Caco-2 (cell line): Measurements from ENCODE around the gene SLC46A1. TPM values are rescaled to one million over a fixed set of nuclear protein-coding genes. Genes with fewer than 3 reads are reported as not detected.

ENCODE experiments used
- BruUV-seq: library from RNA; stranded (reverse); fragments of 400-500 nt; replicated peaks from 2 replicates; lab custom pipeline; 2021; lab: Mats Ljungman, UMichigan
- CTCF ChIA-PET: fragments of 300-600 bp; sonication (Branson Sonifier 250); formaldehyde crosslinking; loops from one replicate; lab custom pipeline; 2022; ENCODE audit warnings: antibody characterized with exemption; lab: Charles Lee
- POLR2A ChIA-PET: fragments of 300-600 bp; sonication (Branson Sonifier 250); formaldehyde crosslinking; loops from one replicate; lab custom pipeline; 2022; ENCODE audit warnings: antibody characterized with exemption; lab: Charles Lee
- DNase-seq, 2 experiments: peaks; one replicate each; pipeline versions ENCODE4 v3.0.0 to v3.0.0-alpha.2; 2020 to 2022
- H3K27me3 ChIP-seq: replicated peaks from 2 replicates; pipeline ENCODE4 v1.6.0; 2011; ENCODE audit warnings: low read length; ENCODE audit not compliant: control insufficient read depth, insufficient read depth
- H3K36me3 ChIP-seq: 2 replicates; pipeline ENCODE4 v1.5.1; 2011; ENCODE audit warnings: low read length; ENCODE audit not compliant: control insufficient read depth, insufficient read depth
- H3K4me1 ChIP-seq: fragments of 250-450 bp; sonication (Bioruptor Pico); 2 replicates; pipeline ENCODE4 v1.5.1; 2020; ENCODE audit warnings: mild to moderate bottlenecking
- H3K4me3 ChIP-seq: 2 replicates; pipeline ENCODE4 v1.5.1; 2011; ENCODE audit warnings: low read depth, mild to moderate bottlenecking, control low read depth, low read length
- H3K9me3 ChIP-seq: fragments of 250-450 bp; sonication (Bioruptor Pico); 2 replicates; pipeline ENCODE4 v1.5.1; 2020; ENCODE audit warnings: mild to moderate bottlenecking, moderate library complexity
- H3K27ac Mint-ChIP-seq: one replicate; pipeline ENCODE4 v1.8.0; 2022; ENCODE audit warnings: mixed read lengths; ENCODE audit not compliant: unreplicated experiment
- H3K27me3 Mint-ChIP-seq: one replicate; pipeline ENCODE4 v1.8.0; 2022; ENCODE audit warnings: mixed read lengths; ENCODE audit not compliant: insufficient read depth, unreplicated experiment
- H3K36me3 Mint-ChIP-seq: one replicate; pipeline ENCODE4 v1.8.0; 2022; ENCODE audit warnings: mild to moderate bottlenecking, mixed read lengths; ENCODE audit not compliant: insufficient read depth, unreplicated experiment
- H3K4me1 Mint-ChIP-seq: one replicate; pipeline ENCODE4 v1.8.0; 2022; ENCODE audit warnings: low read depth, mixed read lengths; ENCODE audit not compliant: unreplicated experiment
- H3K4me3 Mint-ChIP-seq: one replicate; pipeline ENCODE4 v1.8.0; 2022; ENCODE audit warnings: mild to moderate bottlenecking, moderate library complexity, mixed read lengths; ENCODE audit not compliant: unreplicated experiment
- H3K9me3 Mint-ChIP-seq: one replicate; pipeline ENCODE4 v1.8.0; 2022; ENCODE audit warnings: mixed read lengths; ENCODE audit not compliant: unreplicated experiment
- intact Hi-C: fragments of 100-400 bp; cut with micrococcal nuclease; formaldehyde crosslinking; loops from one replicate; pipeline ENCODE4 v1.10.0; 2022; ENCODE audit not compliant: unreplicated experiment
- total RNA-seq: library from RNA; stranded (reverse); gene quantifications from 2 replicates; pipeline ENCODE4 v1.2.3, GENCODE V29; 2022
- TF ChIP-seq, protein P1 (sequence below), 2 experiments: fragments of 200-600 bp in 1 of 2; IDR thresholded peaks; 1 replicate in 1 of 2; 2 replicates in 1 of 2; pipeline versions ENCODE4 v1.5.1 to v1.8.0; 2011 to 2022; ENCODE audit warnings: antibody characterized with exemption in 1 of 2, control low read depth in 1 of 2, inconsistent platforms in 1 of 2, low read depth in 1 of 2, low read length in 1 of 2, mild to moderate bottlenecking in 1 of 2, moderate library complexity in 1 of 2; ENCODE audit not compliant: insufficient read depth in 1 of 2, severe bottlenecking in 1 of 2, unreplicated experiment in 1 of 2

The SLC46A1 gene
- total RNA-seq, 1 experiment from 2014 or later: 114 TPM

DNA sequence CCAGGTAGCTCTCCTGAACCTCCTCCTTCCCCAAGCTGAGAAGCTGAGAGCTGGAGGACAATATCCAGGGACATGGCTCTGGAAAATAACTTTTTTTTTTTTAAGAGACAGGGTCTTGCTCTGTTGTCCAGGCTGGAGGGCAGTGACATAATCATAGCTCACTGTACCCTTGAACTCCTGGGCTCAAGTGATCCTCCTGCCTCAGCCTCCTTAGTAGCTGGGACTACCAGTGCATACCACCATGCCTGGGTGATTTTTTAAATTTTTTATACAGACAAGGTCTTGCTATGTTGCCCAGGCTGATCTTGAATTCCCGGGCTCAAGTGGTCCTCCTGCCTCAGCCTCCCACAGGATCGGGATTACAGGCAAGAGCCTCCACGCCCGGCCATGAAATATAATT, 6.2 kb downstream of the SLC46A1 start:
- Mint-ChIP-seq H3K9me3 (no peaks in the 10 kb centered on the region), H3K4me3 (no peak overlapping the region), H3K27ac (peak overlapping the region; percentile 46), H3K27me3 (no peaks in the 10 kb centered on the region), H3K4me1 (peaks cover 41% of the 10 kb centered on the region), H3K36me3 (peaks cover 100% of the 10 kb centered on the region)
- intact Hi-C loops: loop anchor here (10.0 kb wide), 1 partner anchor 165 kb away; no protein-coding TSS in a partner anchor
- ChIA-PET POLR2A (interaction anchor here (1.2 kb wide), 1 partner anchor 30 kb away, joined by 5 read pairs; the partner anchor contains the start of gene VTN), CTCF (interaction anchor here (1.2 kb wide), 2 partner anchors 31 to 87 kb away, joined by 3 read pairs; no protein-coding TSS in a partner anchor)
- no peaks in the 10 kb centered on the region for H3K27me3 ChIP-seq
- TF ChIP-seq, protein P1, sequence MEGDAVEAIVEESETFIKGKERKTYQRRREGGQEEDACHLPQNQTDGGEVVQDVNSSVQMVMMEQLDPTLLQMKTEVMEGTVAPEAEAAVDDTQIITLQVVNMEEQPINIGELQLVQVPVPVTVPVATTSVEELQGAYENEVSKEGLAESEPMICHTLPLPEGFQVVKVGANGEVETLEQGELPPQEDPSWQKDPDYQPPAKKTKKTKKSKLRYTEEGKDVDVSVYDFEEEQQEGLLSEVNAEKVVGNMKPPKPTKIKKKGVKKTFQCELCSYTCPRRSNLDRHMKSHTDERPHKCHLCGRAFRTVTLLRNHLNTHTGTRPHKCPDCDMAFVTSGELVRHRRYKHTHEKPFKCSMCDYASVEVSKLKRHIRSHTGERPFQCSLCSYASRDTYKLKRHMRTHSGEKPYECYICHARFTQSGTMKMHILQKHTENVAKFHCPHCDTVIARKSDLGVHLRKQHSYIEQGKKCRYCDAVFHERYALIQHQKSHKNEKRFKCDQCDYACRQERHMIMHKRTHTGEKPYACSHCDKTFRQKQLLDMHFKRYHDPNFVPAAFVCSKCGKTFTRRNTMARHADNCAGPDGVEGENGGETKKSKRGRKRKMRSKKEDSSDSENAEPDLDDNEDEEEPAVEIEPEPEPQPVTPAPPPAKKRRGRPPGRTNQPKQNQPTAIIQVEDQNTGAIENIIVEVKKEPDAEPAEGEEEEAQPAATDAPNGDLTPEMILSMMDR (IDR thresholded peaks at IDR 0.05; ENCODE audit: insufficient read depth in 1 of 2, low read depth in 1 of 2, low read length in 1 of 2, severe bottlenecking in 1 of 2, unreplicated experiment in 1 of 2): no peak
- peaks cover 28% of the 10 kb centered on the region for H3K36me3 ChIP-seq
- BruUV-seq: no TSS peak
- peaks cover 62% of the 10 kb centered on the region for H3K4me1 ChIP-seq
- no peak for DNase-seq
- no peaks in the 10 kb centered on the region for H3K9me3 ChIP-seq
- no peak overlapping the region for H3K4me3 ChIP-seq

DNA sequence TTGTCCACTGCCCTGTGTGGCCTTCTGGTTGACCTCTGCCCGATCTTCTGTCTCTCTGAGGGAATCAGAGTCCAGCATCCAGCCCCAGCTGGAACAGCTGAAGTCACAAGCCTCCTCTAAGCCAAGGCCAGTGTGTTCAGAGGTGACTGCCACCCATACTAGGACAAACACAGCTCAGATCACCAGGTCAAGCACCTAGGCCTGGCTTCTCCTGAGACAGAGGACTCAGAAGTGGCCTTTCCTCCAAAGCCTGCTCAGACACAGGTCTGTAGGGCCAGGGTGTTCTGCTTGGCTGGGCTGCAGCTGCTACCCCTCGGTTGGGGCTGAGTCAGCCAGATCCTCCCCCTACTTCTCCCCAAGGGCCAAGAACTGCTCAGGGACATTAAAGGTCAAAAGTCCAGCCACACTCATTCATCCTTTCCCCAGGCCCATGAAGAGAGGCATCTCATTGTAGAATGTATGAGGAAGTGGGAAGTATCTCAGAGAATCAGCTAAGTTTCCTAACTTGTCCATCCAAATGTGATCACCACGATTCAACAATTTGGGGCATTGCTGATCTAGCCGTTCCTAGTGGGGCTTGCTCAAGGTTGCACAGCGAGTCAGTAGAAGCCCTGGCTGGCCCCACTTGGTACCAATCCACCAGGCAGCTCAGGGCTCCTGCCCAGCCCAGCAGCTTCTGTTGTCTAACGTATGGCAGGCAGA, 7.6 kb downstream of the SLC46A1 start:
- no TSS peak for BruUV-seq
- no peak overlapping the region for H3K4me3 ChIP-seq
- H3K4me1 ChIP-seq: peaks cover 63% of the 10 kb centered on the region
- TF ChIP-seq, protein P1 (IDR thresholded peaks at IDR 0.05; ENCODE audit: insufficient read depth in 1 of 2, low read depth in 1 of 2, low read length in 1 of 2, severe bottlenecking in 1 of 2, unreplicated experiment in 1 of 2): no peak
- no peaks in the 10 kb centered on the region for H3K27me3 ChIP-seq
- peak overlapping the region; percentile 30 for H3K27ac Mint-ChIP-seq
- no peaks in the 10 kb centered on the region for H3K9me3 ChIP-seq
- peaks cover 42% of the 10 kb centered on the region for H3K4me1 Mint-ChIP-seq
- ChIA-PET CTCF (interaction anchor here (0.5 to 1.4 kb wide), 7 partner anchors 9 to 41 kb away, joined by 3 to 7 read pairs (median 5); partner anchors contain the start of genes POLDIP2 and VTN), POLR2A (interaction anchor here (0.6 to 1.5 kb wide), 4 partner anchors 9 to 59 kb away, joined by 3 to 5 read pairs (median 3); partner anchors contain the start of gene SARM1)
- no peaks in the 10 kb centered on the region for H3K27me3 Mint-ChIP-seq
- no peaks in the 10 kb centered on the region for H3K9me3 Mint-ChIP-seq
- intact Hi-C loops: loop anchor here (1.0 kb wide), 1 partner anchor 8 kb away; the partner anchor contains the start of gene SLC46A1
- peaks cover 24% of the 10 kb centered on the region for H3K36me3 ChIP-seq
- peak; percentile 62 to 86 for DNase-seq
- peak overlapping the region; percentile 9 for H3K4me3 Mint-ChIP-seq
- peaks cover 95% of the 10 kb centered on the region for H3K36me3 Mint-ChIP-seq

DNA sequence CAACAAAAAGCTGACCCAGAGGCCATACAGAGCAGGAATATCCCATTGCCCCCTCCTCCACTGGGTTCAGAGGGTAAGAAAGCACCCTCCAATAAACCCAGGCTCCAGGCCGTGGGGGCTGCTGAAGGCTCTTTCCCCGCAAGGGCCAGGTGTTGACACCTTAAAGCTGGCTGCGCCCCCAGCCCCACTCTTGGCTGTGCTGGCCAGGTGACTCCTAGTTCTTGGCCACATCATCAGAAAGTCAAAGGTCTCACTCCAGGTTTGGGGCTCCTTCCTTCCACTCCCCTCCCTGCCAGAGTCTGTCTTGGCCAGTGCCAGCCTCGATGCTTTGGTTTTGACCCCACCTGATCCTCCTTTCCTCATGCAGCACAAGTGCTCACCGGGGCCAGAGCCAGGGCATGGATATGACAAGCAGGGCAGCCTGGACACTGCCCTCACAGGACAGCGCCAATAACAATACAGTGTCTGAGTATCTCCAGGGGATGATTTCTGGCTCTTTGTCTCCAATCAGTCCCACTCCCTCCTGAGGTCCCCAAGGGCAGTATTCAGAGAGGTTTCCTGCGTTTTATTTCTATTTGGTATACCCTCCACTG, 8.2 kb downstream of the SLC46A1 start:
- H3K9me3 ChIP-seq: no peaks in the 10 kb centered on the region
- no peak for DNase-seq
- H3K36me3 Mint-ChIP-seq: peaks cover 89% of the 10 kb centered on the region
- peaks cover 42% of the 10 kb centered on the region for H3K4me1 Mint-ChIP-seq
- peaks cover 66% of the 10 kb centered on the region for H3K4me1 ChIP-seq
- CTCF ChIA-PET: interaction anchor here (1.2 to 2.3 kb wide), 5 partner anchors 18 to 40 kb away, joined by 3 to 10 read pairs (median 6); partner anchors contain the start of genes POLDIP2 and VTN
- no peak overlapping the region for H3K4me3 ChIP-seq
- H3K9me3 Mint-ChIP-seq: no peaks in the 10 kb centered on the region
- no peaks in the 10 kb centered on the region for H3K27me3 Mint-ChIP-seq
- H3K36me3 ChIP-seq: peaks cover 21% of the 10 kb centered on the region
- H3K27me3 ChIP-seq: no peaks in the 10 kb centered on the region
- intact Hi-C loops: loop anchor here (1.0 kb wide), 1 partner anchor 9 kb away; the partner anchor contains the start of gene SLC46A1
- peak overlapping the region; percentile 30 for H3K27ac Mint-ChIP-seq
- TF ChIP-seq, protein P1 (IDR thresholded peaks at IDR 0.05; ENCODE audit: insufficient read depth in 1 of 2, low read depth in 1 of 2, low read length in 1 of 2, severe bottlenecking in 1 of 2, unreplicated experiment in 1 of 2): no peak
- no TSS peak for BruUV-seq
- H3K4me3 Mint-ChIP-seq: peak overlapping the region; percentile 9
- POLR2A ChIA-PET: interaction anchor here (0.6 to 2.3 kb wide), 5 partner anchors 10 to 59 kb away, joined by 3 to 9 read pairs (median 4); partner anchors contain the start of genes SARM1 and VTN
